CD4-positive, alpha-beta T cell treated with Interleukin-15 for 4 hours (primary cell): ENCODE data around the gene TCEAL7.
A peak's percentile ranks its signal among the peaks of the same experiment; 100 is the strongest.

ENCODE experiments used
- DNase-seq: peaks from one replicate; pipeline ENCODE4 v3.0.0-alpha.2; 2020; ENCODE audit warnings: low spot score

TCEAL7 gene

DNA sequence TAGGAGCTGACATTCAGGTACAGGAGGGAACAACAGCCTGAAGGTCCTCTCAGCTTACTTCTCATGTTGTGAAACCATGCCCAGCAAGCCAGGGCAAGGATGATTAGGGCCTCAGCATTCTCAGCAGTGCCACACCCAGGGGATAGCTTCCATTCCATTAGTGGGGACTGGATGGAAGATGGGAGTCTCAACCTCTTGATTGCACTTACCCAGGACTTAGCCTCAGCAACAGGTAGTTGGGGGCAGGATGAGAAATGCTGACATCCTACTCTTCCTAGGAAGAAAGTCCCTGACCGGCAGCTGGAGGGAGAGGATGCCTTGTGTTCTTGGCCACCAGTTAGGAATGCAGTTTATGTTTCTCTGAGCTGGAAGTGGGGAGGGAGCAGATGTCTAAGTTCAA, 37.5 kb downstream of the TCEAL7 start:
- DNase-seq, result no peak

DNA sequence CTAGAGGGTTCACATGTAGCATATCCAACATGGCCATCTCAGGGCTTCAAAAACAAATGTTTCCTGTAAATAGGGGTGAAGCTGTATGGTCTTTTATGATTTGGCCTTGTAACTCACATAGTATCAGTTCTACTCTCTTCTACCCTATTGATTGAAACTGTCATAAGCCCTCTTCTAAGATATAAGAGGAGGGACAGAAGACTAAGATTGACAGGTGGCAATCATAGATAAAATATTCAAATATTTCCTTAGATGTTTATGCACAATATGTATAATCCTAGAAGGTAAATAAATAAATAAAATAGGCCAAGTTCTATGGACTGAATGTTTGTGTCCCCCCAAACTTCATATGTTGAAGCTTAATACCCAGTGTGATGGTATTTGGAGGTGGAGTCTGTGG, 39.4 kb downstream of the TCEAL7 start:
- DNase-seq, result no peak

DNA sequence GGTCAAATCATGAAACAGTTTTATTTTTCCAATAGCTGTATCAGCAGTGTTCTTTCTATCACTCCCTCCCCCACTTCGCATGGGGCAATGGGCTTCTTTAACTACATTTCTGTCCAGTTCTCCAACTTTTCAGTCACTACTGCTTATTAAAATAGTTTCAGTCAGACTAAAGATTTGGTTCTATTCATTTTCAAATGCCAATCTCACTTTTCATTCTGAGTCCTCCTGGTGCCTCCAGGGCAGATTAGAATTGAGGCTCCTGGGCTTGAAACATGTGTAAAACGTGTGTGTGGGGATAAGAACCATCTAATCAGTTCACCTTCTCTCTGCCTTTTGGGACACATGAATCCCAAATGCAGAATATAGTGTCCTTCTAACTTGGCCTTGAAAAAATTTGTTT, 42.8 kb downstream of the TCEAL7 start:
- no peak for DNase-seq

DNA sequence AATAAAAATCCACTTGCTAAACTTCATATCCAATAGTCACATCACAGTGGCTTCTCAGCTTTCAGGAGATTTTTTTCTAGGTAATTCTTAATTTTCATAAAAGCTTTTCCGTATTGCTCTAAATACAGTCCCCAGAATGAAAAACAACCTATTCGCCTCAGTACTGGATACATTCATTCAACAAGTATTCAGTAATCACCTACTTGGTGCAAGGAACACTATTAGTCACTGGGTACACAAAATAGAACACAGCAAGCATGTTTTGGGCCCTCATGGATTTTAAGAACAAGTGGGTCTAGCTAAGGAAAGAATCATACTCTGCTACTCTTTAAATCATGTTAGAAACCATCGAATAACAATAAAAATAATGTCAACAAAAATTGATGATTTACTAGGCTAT, 43.5 kb downstream of the TCEAL7 start:
- DNase-seq, result no peak

DNA sequence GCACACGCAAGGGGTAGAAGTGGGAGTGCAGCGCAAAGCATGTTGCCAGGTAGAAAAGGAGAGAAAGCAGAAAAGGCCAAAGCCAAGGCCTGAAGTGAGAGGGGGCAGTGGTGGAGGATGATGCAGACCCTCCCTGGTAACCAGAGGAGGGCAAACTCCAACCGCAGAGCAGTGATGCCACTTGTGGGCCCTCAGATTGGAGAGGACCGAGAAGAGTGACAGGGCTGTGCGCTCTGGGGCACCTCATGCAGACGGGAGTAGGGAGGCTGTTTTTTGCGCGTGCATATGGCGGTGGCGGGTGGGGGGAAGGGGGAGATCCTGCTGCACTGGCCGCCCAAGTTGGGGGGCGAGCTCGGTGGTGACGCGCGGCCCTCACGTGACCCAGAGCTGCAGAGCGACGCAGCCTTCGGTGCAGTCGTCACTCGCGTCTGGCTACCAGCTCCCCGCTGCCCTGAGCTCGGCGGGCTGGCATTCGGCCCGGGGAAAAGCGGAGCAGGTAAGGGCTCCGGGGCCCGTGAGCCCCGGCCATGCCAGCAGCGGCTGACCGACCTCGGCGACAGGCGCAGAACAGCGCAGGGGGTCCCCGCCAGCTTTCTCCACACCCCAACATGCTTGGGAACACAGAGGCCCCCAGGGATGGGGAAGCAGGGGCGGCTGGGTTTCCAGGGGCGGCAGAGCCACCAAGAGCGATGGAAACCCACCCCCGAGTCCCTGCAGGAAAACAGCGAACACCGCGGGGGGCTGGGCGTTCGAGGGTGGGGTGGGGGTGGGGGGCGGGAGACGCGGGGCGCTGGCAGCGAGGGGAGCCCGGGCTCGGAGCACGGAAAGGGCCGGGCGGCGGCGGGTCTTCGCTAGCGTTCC, 46.3 kb downstream of the TCEAL7 start, which contains the start of gene BEX3:
TSS of gene BEX3 (plus strand) at position 421 of the 861 bp plus-strand sequence. CDS start 984 bp downstream, outside the sequence.
- peak; percentile 0 for DNase-seq

DNA sequence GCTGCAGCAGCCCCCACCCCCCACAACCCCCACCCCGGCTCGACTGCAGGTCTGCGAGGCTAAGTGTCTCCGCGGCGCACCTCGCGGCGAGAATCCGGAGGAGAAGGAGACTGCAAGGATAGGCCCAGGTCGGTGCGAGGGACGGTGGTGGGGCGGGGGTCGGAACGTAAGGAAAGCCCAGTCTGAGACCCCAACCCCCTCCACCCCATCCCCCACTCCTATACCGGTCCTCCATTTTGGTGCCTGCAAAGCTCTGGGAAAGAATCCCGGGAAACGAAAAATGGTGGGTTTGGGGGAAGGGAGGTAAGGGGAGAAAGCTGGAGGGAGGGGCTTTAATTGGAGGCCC, 46.9 kb downstream of the TCEAL7 start:
- no peak for DNase-seq

DNA sequence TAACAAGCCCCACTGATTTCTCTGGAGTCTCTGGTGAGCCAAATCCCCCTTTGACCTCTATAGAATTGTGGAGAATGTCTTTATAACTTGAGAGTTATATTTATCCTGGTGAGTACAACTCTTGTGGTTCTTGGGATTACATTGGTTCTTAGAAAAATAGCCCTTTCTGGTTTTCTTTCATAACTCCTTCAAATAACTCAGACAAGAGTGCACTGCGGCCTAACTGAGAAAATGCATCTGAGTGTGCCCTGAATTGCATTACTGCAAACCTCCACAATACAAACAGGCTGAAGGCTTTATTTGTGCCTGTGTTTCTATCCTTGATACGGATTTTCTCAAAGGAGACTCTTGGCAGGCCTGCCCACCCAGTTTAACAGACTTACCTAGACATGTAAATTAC, 49.0 kb downstream of the TCEAL7 start:
- no peak for DNase-seq
